CD4-positive, alpha-beta T cell treated with Interleukin-17A for 4 hours (primary cell): ENCODE data around the gene TMEM183A.
"Not testable (repeated sequence)": the region's sequence is repeated elsewhere in the genome, so short reads cannot be mapped to it uniquely, and the experiment has no call there.

Experiments used
- DNase-seq: peaks from one replicate; pipeline ENCODE4 v3.0.0-alpha.2; 2020; ENCODE audit warnings: mixed read lengths

TMEM183A gene, protein sequence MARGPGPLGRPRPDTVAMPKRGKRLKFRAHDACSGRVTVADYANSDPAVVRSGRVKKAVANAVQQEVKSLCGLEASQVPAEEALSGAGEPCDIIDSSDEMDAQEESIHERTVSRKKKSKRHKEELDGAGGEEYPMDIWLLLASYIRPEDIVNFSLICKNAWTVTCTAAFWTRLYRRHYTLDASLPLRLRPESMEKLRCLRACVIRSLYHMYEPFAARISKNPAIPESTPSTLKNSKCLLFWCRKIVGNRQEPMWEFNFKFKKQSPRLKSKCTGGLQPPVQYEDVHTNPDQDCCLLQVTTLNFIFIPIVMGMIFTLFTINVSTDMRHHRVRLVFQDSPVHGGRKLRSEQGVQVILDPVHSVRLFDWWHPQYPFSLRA

DNA sequence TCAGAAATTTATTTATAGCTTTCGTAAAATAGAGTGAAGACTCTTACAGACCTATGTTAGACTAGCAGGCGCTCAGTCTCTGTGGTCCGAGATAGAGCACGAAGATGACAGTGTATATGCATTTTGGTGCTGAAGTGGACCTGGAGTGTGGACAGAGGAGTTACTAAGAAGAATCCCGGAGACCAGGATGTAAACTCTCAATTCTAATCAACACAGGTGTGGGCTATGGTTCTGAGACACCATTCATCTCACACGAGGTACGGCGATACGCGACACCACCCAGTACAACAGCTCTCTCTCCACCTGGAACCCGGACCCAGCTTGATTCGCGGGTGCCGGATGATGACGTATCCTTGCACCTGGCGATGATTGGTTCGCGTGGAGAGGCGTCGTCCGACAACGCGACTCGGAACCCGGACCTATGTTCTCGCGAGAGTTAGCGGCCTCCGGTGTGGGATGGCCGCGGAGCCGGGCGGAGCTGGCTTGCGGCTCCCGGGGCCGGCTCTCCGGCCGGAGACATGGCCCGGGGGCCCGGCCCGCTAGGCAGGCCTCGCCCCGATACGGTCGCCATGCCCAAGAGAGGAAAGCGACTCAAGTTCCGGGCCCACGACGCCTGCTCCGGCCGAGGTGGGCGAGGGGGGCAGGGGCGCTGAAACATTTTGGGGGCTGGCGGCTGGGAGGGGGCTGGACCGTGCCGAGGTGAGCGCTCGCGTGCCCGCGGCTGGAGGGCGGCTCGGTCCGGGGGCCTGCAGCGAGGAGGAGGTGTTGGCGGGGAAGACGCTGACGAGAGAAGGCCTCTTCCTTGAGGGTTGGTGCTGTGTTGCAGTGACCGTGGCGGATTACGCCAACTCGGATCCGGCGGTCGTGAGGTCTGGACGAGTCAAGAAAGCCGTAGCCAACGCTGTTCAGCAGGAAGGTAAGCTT, at the start of gene TMEM183A:
Gene TMEM183A (plus strand): TSS at position 427 of the 924 bp plus-strand sequence. CDS start 92 bp downstream, at position 519.
- DNase-seq: peak; percentile 94

DNA sequence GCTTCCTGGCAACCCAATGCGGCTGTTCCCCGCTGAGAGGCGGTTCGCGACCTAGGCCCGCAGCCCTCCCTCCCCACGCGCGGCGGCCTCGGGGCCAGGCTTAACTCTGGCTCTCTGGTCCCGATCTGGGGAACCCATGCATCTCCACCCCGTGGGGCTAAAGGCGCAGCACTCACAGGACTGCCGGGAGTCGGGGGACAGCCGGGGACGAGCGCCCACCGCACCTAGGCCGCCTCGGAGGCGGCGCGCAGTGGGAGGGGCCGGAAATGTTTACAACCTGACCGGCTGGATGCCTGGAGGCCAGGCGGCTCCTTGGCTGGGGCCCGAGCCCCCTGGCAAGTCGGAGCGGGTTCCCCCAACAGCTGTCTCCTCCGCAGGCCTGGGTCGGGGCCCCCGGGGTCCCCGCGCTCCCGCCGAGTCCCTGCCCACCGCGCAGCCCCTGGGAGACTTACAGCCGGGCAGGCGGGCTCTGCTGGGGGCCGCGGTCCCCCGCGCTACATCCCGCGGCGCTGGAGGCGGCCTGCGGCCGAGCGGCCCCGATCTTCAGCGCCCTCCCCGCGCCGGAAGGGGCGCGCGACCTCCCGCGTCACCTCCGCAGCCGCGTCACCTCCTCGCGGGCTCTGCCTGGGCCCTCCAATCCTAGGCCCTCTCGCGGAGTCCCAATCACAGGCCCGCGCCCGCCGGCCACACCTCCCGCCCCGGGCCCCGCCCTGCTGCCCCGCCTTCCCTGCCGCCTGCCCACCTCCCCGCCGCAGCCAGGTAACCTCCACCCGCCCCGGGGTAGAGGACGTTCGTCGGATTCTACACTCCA, 49.2 kb upstream of the TMEM183A start, which contains the start of gene ADIPOR1:
Gene ADIPOR1 (minus strand): TSS at position 580 of the 811 bp plus-strand sequence. CDS start 7,242 bp downstream, outside the sequence.
- DNase-seq: peak; percentile 96

DNA sequence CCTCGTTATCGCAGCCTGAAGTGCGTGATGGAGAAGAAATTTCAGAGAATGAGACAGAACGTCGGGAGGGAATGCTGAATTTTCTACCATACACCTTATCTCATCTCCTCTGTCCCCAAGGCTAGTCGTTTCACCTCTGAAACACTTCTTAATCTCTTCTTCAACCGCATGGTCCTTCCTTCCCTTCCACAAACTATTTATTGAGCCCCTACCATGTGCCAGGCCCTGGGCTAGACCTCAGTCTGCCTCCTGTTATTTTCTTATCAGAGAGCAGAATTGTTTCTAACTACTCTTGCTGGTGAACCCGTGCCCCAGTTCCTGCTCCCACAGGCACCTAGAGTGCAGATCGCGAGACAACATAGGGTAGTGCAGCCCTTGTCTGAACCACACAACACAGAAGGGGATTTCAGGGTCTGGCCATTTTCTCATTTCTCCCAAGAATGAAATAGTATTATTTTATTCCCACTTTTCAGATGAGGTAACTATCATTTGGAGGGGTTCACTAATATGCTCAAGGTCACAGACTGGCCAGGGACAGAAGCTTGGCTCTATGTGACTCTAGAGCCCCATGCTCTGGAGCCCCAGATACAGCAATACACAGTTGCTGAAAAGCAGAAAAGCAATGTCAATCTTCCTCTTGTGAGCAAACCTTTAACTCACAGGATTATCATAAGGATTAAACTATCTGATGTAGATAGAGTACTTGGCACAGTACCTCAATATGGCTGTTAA, 48.5 kb upstream of the TMEM183A start:
- DNase-seq: peak; percentile 46

DNA sequence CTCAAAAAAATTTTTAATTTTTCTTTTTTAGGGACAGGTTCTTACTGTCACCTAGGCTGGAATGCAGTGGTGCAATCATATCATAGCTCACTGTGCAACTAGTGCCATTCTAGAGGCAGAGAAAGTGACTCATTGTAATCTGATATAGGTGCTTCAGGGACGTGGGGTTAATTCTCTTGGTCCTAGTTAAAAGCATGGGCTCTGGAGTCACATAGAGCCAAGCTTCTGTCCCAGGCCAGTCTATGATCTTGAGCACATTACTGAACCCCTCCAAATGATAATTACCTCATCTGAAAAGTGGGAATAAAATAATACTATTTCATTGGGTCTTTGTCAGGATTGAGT, 47.9 kb upstream of the TMEM183A start:
- DNase-seq: no peak

DNA sequence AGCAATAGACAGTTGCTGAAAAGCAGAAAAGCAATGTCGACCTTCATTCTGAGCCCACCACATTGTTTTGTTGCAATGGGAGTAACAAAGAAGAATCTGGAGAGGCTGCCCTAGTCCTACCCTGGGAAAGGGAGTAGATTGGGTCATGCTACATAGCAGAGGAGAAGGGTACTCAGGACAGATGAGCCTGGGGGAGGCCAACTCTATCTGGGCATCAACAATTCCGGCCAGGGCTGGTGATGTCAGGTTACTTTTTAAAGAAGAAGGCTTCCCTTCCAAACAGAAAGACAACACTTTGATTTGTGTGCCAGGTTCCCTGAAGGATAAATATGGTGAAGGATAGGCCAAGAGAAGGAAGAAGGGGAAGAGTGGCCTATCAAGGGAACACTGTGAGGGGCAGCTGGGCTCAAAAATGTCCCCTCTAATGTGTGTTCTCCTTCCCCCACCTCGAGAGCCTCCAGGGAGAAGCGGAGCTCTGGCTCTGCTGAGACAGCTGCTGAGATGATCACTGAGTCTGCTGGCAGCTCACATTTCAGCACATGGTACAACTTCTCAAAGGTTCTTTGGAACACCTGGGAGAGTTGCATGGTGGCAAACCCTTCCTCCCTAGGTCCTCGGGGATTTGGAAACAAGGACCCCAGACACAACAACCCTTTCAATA, 45.8 kb upstream of the TMEM183A start:
- no peak for DNase-seq

DNA sequence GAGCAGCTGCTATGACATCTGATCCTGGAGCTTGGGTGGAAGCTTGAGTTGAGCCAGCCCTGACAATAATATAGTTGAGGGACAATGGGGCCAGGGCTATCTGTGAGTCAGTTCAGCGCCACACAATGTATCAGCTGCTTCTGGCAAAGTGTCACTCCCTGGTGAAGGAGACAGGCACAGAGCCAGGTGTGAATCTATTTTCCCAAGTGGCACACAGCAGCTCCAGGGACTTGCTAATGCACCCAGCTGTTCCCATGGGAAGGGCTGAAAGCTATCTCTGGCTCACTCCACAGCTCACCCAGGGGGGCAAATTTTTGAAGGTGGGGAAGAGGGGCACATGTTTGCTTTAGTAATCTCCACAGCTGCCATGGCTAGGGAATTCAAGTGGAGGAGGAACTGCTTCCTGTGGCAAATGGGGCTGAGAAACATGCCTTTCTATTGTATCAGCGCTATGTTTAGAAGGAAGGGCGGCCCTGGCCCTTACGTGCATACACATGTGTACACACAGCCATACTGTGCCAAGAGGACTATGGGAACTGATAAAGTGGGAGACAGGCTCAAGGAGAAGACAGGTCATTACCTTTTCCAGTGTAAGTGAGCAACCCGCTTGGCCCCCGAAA, 42.3 kb upstream of the TMEM183A start:
- no peak for DNase-seq

DNA sequence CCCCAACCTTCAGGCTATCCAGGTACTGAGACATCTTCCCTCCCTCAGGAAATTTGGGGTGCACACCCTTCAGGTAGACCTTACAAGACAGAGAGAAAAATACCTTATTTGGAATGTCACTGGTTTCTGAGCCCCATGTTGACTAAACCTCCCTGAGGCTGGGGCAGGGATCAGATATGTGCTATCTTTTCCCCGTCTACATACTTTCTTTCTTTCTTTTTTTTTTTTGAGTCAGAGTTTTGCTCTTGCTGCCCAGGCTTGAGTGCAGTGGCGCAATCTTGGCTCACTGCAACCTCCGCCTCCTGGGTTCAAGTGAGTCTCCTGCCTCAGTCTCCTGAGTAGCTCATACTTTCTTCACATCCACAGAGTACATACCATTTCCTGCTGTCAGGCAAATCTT, 41.8 kb upstream of the TMEM183A start:
- no peak for DNase-seq

DNA sequence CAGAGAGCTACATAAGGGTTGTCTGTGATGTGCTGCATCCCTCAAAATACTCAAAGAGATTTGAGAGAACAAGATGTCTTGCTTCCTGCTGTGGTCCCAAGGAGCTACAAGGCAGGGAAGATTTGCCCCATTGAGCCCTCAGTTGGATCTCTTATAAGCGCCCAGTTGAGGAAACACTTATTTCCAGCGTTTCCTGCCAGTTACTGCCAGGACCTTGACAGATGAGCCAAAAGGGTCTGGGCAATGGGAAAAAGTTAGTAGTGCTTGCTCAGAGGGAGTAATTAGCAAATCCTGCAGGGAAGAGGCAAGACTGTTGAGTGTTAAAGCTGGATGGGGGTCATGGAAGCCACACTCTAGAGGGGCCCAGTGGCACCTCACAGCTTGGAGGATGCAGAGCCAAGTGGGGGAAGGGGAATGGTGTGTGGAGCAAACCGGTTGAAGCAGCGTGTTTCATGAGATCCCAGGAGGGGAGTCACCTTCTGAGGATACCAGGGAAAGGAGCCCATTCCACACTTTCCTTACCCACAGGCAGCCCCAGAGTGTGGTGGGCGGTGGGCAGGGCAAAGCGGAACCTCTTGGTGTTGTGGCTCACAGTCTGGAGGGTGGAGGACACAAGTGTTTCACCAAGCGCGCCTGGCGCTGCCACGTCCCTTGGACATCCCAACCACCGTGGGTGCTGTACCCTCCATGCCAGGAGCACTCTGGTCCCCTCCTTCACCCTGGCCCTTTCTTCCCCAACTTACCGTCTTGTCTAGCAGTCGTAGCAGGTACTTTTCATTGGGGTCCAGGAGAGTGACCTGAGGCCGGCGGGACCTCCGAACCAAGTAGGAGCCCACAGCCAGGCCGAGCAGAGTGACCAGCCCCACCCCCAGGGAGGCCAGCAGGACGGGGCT, 40.9 kb upstream of the TMEM183A start:
- peak; percentile 7 for DNase-seq

DNA sequence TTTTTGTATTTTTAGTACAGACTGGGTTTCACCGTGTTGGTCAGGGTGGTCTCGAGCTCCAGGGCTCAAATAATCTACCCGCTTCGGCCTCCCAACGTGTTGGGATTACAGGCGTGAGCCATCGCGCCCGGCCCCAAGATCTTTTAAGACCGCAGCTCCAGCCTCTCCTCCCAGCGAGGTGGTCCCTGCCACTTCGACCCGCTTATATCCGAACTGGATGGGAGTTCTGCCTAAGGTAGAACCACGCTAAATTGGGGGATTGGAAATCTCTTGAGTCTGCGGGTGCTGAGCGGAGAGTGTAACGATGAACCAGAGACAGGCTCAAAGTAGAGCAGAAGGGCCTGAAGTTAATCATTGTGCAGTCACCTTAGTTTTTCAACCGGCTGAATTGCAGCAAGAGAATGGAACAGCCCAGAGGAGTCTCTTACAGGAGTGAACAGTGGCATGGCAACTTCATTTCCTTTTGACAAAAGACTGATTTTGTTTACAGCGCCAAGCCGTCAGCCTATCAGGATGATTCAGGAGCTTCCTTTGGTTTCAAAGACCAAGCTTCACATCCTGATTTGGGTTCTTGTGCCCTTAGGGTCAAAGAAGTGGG, 39.4 kb upstream of the TMEM183A start:
- peak; percentile 52 for DNase-seq

DNA sequence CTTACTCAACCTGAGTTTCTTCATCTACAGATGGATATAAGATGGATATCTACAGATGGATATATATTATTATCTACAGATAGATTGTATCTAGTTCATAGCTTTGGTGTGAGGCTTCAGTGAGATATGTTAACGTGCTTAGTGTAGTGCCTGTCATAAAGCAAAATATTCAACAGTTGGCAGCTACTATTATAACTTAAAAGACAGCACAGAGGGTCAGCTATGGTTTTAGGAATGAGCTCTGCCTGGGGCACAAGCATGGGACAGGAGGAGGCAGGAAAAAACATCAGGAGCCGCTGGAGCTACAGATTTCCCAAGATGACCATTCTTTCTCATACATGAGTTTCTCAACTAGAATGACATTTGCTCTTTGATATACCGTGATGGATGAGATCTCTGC, 38.8 kb upstream of the TMEM183A start:
- DNase-seq: no peak

DNA sequence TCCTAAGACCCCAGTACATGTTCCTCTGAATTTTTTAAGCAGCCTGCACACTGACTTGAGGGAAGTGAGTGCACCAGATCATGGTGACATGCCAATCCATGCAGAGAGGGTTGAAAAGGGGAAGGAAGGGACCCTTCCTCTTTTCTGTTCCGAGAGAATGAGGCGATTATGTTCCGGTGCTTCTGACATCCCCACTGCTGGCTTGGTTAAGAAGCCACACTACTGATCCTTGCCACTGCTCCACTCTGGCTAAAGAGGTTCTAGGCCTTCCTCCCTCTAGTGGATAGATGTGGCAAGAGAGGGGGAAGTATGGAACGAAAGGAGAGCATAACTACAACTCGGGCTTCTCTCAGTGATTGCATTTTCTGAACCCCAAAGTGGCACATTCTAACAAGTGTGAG, 38.3 kb upstream of the TMEM183A start:
- DNase-seq: peak; percentile 36

DNA sequence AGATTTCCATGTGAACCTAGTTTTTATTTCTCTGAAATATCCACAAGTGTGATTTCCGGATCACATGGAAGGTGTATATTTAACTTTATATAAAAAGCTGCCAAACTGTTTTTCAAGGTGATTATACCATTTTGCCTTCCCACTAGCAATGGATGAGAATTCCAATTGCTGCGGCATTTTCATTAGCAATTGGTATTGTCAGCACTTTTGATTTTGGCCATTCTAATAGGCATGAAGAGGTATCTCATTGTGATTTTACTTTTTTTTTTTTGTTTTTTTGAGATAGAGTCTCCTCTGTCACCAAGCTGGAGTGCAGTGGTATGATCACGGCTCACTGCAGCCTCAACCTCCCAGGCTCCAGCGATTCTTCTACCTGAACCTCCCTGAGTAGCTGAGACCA, 35.1 kb upstream of the TMEM183A start:
- no peak for DNase-seq

DNA sequence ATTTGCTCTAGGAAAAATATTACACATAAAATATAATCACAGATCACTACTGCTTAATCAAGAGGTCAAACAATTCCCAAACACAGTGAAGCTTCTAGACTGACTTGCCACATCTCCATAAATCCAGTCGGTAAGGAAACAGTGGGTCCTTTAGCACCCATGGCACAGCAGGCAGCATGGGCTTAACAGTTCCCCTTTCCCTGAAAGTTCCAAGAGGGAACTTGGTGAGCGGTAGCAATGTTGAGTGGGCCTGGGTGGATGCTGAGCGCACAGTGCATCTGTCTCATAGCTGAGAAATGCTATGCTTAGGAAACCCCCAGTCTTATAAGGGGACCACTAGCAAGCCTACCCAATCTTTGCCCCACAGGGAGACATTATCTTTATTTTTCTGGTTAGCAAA, 32.3 kb upstream of the TMEM183A start:
- DNase-seq: no peak

DNA sequence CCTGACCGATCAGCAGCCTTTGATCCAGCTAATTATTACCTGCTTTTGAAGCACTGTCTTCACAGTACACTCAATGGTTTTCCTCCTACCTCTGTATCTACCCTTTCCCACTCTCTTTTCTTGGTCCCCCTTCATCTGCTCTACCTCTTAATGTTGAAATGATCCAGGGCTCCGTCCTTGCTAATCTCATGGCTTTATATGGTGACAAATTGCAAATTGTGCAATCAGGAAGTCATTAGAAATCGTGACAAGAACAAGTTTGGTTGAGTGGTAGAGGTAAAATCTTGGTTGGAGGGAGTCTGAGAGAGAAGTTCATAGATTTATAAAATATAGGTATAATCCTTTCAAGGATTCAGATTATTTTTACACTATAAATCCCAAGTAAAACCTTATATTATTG, 30.5 kb upstream of the TMEM183A start:
- no peak for DNase-seq

DNA sequence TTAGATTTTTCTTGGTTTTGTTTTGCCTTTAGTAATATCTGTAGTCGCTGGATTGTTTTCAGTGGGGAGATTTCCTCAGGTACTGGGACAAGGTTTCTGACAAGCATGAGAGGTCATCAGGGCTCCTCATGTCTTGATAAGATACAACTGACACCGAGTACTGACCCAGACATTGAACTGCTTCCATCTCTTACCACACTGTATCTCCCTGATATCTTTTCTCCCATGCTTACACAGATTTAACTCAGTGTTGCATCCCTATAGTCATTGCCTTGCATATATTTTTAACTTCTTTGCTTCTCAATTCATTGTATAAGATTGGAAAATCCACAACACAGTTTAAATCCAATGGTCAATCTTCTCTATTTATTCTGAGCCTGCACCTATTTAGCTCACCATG, 27.7 kb upstream of the TMEM183A start:
- no peak for DNase-seq

DNA sequence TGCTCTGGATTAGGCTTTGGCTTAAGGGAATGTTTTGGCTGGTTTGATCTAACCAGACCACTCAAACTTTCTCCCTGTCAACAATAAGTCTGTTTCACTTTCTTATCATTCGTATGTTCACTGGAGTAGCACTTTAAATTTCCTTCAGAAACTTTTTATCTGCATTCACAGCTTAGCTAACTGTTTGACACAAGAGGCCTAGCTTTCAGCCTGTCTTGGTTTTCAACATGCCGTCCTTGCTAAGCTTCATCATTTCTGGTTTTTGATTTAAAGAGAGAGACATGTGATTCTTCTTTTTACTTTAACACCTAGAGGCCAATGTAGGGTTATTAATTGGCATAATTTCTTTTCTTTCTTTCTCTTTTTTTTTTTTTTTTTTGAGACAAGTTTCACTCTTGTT, 25.2 kb upstream of the TMEM183A start:
- no peak for DNase-seq

DNA sequence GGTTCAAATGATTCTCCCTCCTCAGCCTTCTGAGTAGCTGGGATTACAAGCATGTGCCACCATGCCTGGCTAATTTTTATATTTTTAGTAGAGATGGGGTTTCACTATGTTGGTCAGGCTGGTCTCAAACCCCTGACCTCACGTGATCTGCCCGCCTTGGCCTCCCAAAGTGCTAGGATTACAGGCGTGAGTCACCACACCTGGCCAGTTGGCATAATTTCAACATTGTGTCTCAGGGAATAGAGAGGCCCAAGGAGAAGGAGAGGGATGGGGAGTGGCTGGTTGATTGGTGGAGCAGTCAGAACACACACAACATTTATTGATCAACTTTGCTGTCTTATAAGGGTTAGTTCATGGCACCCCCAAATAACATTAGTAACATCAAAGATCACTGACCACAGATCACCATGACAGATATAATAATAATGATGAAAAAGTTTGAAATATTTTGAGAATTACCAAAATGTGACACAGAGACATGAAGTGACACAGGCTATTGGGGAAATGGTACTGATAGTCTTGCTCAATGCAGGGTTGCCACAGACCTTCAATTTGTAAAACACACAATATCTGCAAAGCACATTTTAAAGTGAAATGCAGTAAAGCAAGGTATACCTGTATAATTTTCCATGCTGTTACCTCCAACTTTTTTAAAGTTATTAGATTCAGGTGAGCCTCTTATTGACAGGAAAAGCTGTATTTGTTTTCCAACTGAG, 24.3 kb upstream of the TMEM183A start:
- no peak for DNase-seq

DNA sequence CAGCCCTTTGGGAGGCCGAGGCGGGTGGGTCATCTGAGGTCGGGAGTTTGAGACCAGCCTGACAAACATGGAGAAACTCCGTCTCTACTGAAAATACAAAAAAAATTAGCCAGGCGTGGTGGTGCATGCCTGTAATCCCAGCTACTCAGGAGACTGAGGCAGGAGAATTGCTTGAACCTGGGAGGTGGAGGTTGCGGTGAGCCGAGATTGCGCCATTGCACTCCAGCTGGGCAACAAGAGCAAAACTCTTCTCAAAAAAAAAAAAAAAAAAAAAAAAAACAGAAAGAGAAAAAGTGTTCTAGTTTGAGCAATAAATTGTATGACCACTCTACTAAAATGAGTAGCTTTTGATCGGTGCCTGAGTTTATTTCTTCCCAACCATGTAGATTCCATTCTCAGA, 21.1 kb upstream of the TMEM183A start:
- DNase-seq: not testable (repeated sequence)

DNA sequence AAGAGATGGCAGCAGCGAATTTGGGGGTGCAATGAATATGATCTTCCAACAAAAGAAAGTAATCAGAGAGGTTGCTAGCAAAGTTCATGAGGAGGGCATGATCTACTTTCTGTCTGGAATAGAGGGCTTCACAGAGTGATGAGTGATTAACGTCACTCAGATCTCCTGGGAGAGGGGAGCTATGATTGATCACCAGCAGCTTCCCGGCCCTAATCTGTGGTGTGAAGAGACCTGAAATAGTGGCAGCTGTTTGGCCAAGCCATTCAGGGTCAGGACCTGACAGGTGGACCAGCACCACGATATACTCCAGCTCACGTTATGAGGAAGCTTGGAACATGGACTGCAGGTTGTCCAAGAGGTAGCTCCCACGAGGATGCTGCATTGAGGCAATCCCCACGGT, 19.9 kb upstream of the TMEM183A start:
- DNase-seq: no peak
